GM19397 (cell line): ENCODE results near the gene GZF1.

Source experiments
- ATAC-seq: cut with Tn5 transposase; IDR thresholded peaks from one replicate; pipeline ENCODE4 v1.9.1; 2021; ENCODE audit warnings: mild to moderate bottlenecking, moderate library complexity; ENCODE audit not compliant: unreplicated experiment

The GZF1 gene

GRCh38 chr20:23404196-23404595 is 42.2 kb downstream of the GZF1 start:
- no peak for ATAC-seq

GRCh38 chr20:23406880-23407279 is 44.9 kb downstream of the GZF1 start:
- no peak for ATAC-seq

- peak; percentile 68 for ATAC-seq
Observed at GRCh38 chr20:23407781-23408464, 45.9 kb downstream of the GZF1 start.

- no peak for ATAC-seq
Observed at GRCh38 chr20:23408957-23409356, 47.0 kb downstream of the GZF1 start.

GRCh38 chr20:23409800-23410199 is 47.8 kb downstream of the GZF1 start:
- ATAC-seq: no peak

GRCh38 chr20:23410916-23411695 is 49.1 kb downstream of the GZF1 start:
- no peak for ATAC-seq

GRCh38 chr20:23412026-23412425 is 50.0 kb downstream of the GZF1 start:
- no peak for ATAC-seq

- ATAC-seq: no peak
Observed at GRCh38 chr20:23413862-23414422, 52.0 kb downstream of the GZF1 start.

- ATAC-seq: no peak
Observed at GRCh38 chr20:23414526-23415188, 52.7 kb downstream of the GZF1 start.

- ATAC-seq: no peak
Observed at GRCh38 chr20:23415555-23415954, 53.6 kb downstream of the GZF1 start.

GRCh38 chr20:23415959-23416583 is 54.1 kb downstream of the GZF1 start:
- ATAC-seq: no peak

- ATAC-seq: no peak
Observed at GRCh38 chr20:23417861-23418260, 55.9 kb downstream of the GZF1 start.

GRCh38 chr20:23419657-23419994 is 57.6 kb downstream of the GZF1 start:
- ATAC-seq: no peak

GRCh38 chr20:23419995-23420901 is 58.3 kb downstream of the GZF1 start:
- no peak for ATAC-seq

GRCh38 chr20:23420943-23421931 is 59.3 kb downstream of the GZF1 start, which contains the start of gene NAPB:
TSS of gene NAPB (minus strand) at chr20:23421488. CDS start at chr20:23421402, 86 bp downstream.
- ATAC-seq: peak; percentile 97
